ENCODE results near the gene C17orf58. TPM values are rescaled to one million over a fixed set of nuclear protein-coding genes. Genes with fewer than 3 reads are reported as not detected.
"Not testable (repeated sequence)": the region's sequence is repeated elsewhere in the genome, so short reads cannot be mapped to it uniquely, and the experiment has no call there.

Gene C17orf58
- total and polyA plus RNA-seq, 9 donors: 4.2 to 16.2 (median 6.7) TPM

DNA sequence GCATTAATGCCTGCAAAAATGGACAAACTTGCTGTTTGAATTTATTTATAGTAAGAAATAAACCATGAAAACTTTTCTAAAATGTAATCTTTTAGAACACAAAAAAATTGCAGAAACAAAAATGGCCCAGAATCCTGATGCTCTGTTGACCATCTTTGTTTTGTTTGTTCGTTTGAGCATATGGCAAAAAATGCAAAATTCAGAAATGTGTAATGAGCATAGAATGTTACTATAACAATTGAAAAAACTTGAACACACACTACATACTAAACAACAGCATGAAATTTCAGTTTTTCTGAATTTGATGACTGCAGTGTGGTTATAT lies 38.1 kb upstream of the C17orf58 start:
- intact Hi-C loops (cut with DNase I): no loop called here
- TF ChIP-seq, protein P1, sequence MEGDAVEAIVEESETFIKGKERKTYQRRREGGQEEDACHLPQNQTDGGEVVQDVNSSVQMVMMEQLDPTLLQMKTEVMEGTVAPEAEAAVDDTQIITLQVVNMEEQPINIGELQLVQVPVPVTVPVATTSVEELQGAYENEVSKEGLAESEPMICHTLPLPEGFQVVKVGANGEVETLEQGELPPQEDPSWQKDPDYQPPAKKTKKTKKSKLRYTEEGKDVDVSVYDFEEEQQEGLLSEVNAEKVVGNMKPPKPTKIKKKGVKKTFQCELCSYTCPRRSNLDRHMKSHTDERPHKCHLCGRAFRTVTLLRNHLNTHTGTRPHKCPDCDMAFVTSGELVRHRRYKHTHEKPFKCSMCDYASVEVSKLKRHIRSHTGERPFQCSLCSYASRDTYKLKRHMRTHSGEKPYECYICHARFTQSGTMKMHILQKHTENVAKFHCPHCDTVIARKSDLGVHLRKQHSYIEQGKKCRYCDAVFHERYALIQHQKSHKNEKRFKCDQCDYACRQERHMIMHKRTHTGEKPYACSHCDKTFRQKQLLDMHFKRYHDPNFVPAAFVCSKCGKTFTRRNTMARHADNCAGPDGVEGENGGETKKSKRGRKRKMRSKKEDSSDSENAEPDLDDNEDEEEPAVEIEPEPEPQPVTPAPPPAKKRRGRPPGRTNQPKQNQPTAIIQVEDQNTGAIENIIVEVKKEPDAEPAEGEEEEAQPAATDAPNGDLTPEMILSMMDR (IDR thresholded peaks at IDR 0.05): no peak
- no peak for TF ChIP-seq EP300 (IDR thresholded peaks at IDR 0.05)
- TF ChIP-seq POLR2A (IDR thresholded peaks at IDR 0.05): no peak
- Histone ChIP-seq H3K4me1 (ENCODE audit: insufficient read depth) (peaks cover 2% of the 10 kb centered on the region), H3K4me3 (no peak overlapping the region), H3K9me3 (no peaks in the 10 kb centered on the region), H3K27ac (no peak overlapping the region), H3K36me3 (no peaks in the 10 kb centered on the region), H3K27me3 (no peaks in the 10 kb centered on the region)
- 25 to 41% (median 31%) methylated on average over 1 of the region's 1 CpG for WGBS, 3 donors
- DNase-seq: no peak

DNA sequence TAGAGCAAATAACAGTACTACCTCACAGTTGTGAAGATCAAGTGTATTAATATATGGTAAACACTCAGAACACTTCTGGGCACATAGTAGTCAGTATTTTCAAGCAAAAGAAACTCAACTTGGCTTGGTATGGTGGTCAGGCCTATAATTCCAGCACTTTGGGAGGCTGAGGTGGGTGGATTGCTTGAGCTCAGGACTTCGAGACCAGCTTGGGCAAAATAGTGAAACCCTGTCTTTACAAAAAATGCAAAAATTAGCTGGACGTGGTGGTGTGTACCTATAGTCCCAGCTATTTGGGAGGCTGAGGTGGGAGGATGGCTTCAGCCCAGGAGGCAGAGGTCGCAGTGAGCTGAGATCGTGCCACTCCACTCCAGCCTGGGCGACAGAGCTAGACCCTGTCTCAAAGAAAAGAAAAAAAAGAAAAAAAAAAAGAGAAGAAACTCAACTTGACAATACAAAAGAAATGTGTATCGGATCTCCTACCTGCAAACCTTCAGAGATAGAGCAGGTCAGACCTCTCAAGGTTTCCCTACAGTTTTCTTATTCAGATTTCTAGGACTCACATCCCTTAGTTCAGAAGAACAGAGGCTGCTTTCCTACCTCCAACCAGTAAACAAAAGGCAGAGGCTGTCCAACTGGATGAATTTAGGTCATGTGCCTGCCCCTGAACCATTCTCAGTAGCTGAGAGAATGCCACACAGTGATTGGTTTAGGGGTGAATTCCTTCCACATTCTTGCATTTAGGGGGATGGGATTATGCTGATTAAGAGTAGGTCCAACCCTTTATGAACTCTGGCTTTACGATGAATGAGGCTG lies 37.6 kb upstream of the C17orf58 start:
- 61 to 73% (median 63%) methylated on average over 7 of the region's 7 CpGs for WGBS, 3 donors
- Histone ChIP-seq H3K27me3 (no peaks in the 10 kb centered on the region), H3K4me3 (no peak overlapping the region), H3K27ac (no peak overlapping the region), H3K4me1 (ENCODE audit: insufficient read depth) (peaks cover 2% of the 10 kb centered on the region), H3K36me3 (no peaks in the 10 kb centered on the region), H3K9me3 (no peaks in the 10 kb centered on the region)
- TF ChIP-seq EP300 (IDR thresholded peaks at IDR 0.05): no peak
- TF ChIP-seq POLR2A (IDR thresholded peaks at IDR 0.05): no peak
- TF ChIP-seq, protein P1 (IDR thresholded peaks at IDR 0.05): no peak
- intact Hi-C loops (cut with DNase I): no loop called here
- DNase-seq: no peak

DNA sequence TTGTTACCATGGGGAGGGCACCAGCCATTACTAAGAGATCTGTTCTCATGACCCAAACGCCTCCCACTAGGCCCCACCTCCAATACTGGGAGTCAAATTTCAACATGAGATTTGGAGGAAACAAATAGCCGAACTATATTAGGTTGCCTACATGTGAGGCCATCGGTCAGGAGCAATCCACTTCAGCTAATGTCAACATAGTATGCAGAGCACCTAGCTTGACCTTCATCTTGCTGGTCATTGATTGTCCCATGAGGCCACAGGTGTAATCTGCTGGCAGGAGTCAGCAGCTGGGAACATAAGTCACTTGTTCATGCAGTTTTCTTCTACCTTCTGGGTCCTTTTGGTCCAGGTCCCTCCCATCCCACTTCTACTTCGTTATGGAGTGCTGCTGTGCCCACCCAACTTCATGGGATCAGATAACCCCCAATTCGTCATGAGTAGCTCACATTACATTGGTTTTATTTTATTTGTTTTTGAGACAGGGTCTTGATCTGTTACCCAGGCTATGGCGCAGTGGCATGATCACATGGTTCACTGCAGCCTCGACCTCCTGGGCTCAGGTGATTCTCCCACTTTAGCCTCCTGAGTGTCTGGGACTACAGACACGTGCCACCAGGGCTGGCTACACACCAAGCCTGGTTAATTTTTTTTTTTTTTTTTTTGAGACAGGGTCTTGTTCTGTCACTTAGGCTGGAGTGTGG lies 33.4 kb upstream of the C17orf58 start:
- Histone ChIP-seq H3K4me3 (no peak overlapping the region), H3K36me3 (no peaks in the 10 kb centered on the region), H3K27me3 (no peaks in the 10 kb centered on the region), H3K27ac (no peak overlapping the region), H3K9me3 (no peaks in the 10 kb centered on the region), H3K4me1 (ENCODE audit: insufficient read depth) (peaks cover 2% of the 10 kb centered on the region)
- intact Hi-C loops (cut with DNase I): no loop called here
- 56 to 65% (median 65%) methylated on average over 8 of the region's 8 CpGs for WGBS, 3 donors
- TF ChIP-seq POLR2A (IDR thresholded peaks at IDR 0.05) (no peak), EP300 (IDR thresholded peaks at IDR 0.05) (no peak)
- TF ChIP-seq, protein P1 (IDR thresholded peaks at IDR 0.05): no peak
- no peak for DNase-seq

GRCh38 chr17:68022547-68022946 lies 26.3 kb upstream of the C17orf58 start:
- H3K27ac ChIP-seq; H3K4me1 ChIP-seq (ENCODE audit: insufficient read depth); H3K9me3 ChIP-seq; DNase-seq; intact Hi-C loops (cut with DNase I); H3K4me3 ChIP-seq; H3K27me3 ChIP-seq; H3K36me3 ChIP-seq: not testable (repeated sequence)
- WGBS, 3 donors: 92 to 94% (median 92%) methylated on average over 15 of the region's 15 CpGs

- Histone ChIP-seq H3K27ac (no peak overlapping the region), H3K27me3 (no peaks in the 10 kb centered on the region), H3K4me3 (no peak overlapping the region), H3K9me3 (no peaks in the 10 kb centered on the region), H3K4me1 (ENCODE audit: insufficient read depth) (no peaks in the 10 kb centered on the region), H3K36me3 (no peaks in the 10 kb centered on the region)
- TF ChIP-seq, protein P1 (IDR thresholded peaks at IDR 0.05): no peak
- TF ChIP-seq EP300 (IDR thresholded peaks at IDR 0.05) (no peak), POLR2A (IDR thresholded peaks at IDR 0.05) (no peak)
- DNase-seq: no peak
- 80 to 82% (median 81%) methylated on average over 8 of the region's 8 CpGs for WGBS, 3 donors
- intact Hi-C loops (cut with DNase I): no loop called here
Measured at GRCh38 chr17:68021963-68022362, 25.7 kb upstream of the C17orf58 start.

DNA sequence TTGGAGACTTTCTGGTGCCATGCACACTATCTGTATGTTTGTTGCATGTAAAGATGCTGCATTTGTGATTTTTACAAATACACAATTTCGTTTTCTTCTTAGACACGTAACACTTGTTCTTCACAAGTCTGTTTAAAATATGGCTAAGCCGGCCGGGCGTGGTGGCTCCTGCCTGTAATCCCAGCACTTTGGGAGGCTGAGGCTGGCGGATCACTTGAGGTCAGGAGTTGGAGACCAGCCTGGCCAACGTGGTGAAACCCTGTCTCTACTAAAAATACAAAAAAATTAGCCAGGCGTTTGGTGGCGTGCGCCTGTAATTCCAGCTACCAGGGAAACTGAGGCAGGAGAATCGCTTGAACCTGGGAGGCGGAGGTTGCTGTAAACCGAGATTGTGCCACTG lies 24.5 kb upstream of the C17orf58 start:
- H3K4me1 ChIP-seq (ENCODE audit: insufficient read depth); intact Hi-C loops (cut with DNase I); H3K36me3 ChIP-seq; H3K27me3 ChIP-seq; H3K9me3 ChIP-seq; DNase-seq: not testable (repeated sequence)
- 72 to 80% (median 79%) methylated on average over 13 of the region's 13 CpGs for WGBS, 3 donors
- H3K4me3 ChIP-seq: peak overlapping the region; percentile 63
- H3K27ac ChIP-seq: peak overlapping the region in 1 of 2 donors; percentile 84
